Measurements from ENCODE around the gene ADGRF4.

- no peak for TF ChIP-seq POLR2AphosphoS5 (IDR thresholded peaks at IDR 0.05; ENCODE audit: low read depth, low read length)
- no peak for TF ChIP-seq SIN3A (IDR thresholded peaks at IDR 0.05; ENCODE audit: borderline replicate concordance, insufficient read depth, low read length)
- TF ChIP-seq REST (IDR thresholded peaks at IDR 0.05; ENCODE audit: insufficient read depth in 1 of 2, low read depth in 2 of 2, low read length in 2 of 2), result no peak
- TF ChIP-seq TAF1 (IDR thresholded peaks at IDR 0.05; ENCODE audit: borderline replicate concordance, insufficient read depth, low read length), result no peak
- no peak for TF ChIP-seq FOXP2 (optimal IDR thresholded peaks at IDR 0.05; ENCODE audit: borderline replicate concordance, extremely low read depth, extremely low read length, insufficient read depth)
Observed at GRCh38 chr6:47767102-47767501, 68.7 kb downstream of the ADGRF4 start.
